Astrocyte (in vitro differentiated cells and primary cell): ENCODE results near the gene NEURL1.

Experiments
- CTCF ChIP-seq: IDR thresholded peaks from 2 replicates; pipeline ENCODE4 v1.5.1; 2011; ENCODE audit warnings: low read depth, mild to moderate bottlenecking, inconsistent platforms, low read length, moderate library complexity; ENCODE audit not compliant: insufficient read depth
- EZH2 ChIP-seq: IDR thresholded peaks from 2 replicates; pipeline ENCODE4 v1.6.1; 2012; ENCODE audit warnings: mild to moderate bottlenecking, low read length, inconsistent platforms; ENCODE audit not compliant: insufficient read depth

DNA sequence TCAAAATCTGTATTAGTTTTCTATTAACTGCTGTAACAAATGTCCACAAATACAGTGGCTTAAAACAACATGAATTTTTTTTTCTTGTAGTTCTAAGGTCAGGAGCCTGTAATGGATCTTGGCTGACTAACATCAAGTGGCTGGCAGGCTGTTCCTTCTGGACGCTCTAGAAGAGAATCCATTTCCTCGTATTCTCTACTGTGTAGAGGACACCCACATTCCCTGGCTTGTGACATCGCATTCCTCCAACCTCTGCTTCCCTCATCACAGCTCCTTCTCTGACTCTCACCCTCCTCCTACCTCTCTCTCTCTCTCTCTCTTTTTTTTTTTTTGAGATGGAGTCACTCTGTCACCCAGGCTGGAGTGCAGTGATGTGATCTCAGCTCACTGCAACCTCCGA is 30.0 kb upstream of the NEURL1 start:
- no peak for TF ChIP-seq CTCF
- no peak for TF ChIP-seq EZH2
